ENCODE measurements around the gene LRMDA. TPM values are rescaled to one million over a fixed set of nuclear protein-coding genes. Genes with fewer than 3 reads are reported as not detected.

LRMDA gene
- total RNA-seq, 1 donor from 2014 or later: 19.4 TPM

DNA sequence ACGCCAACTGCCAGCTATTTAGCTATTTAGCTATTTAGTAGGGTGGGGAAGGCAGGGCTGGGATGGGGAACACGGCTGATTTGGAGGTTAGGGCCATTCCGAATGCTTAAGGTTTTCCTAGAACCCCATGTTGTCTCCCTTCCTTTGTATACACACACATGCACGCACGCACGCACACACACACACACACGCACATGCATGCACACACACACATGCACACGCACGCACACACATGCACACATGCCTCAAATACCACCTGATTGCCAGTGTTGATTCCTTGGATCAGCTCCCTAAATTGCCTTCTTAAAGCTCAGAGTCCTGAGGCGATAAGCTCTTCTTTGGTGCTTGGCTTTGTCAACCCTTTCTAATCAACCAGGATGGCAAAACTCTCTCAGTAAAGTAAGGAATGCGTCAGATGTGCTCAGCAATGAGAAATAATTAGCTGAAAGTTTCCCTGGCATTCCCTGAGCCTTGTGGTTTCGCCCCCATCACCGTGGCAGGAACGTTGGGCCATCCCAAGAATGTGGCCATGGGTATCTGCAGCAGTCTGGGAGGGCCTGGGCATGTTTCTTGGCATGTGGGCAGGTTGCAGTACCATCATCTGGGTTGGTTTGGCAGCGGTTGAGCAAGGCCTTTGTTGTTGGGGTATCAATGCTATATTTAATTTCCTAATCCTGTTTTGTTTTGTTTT is 305.6 kb downstream of the LRMDA start:
- peaks cover 4% of the 10 kb centered on the region for H3K4me1 Mint-ChIP-seq (ENCODE audit: unreplicated experiment)
- H3K9me3 Mint-ChIP-seq (ENCODE audit: unreplicated experiment): no peaks in the 10 kb centered on the region
- no peaks in the 10 kb centered on the region for H3K36me3 Mint-ChIP-seq (ENCODE audit: low read depth, unreplicated experiment)
- DNase-seq (ENCODE audit: low spot score): no peak
- H3K4me3 Mint-ChIP-seq (ENCODE audit: unreplicated experiment): no peak overlapping the region
- TF ChIP-seq, protein P1, sequence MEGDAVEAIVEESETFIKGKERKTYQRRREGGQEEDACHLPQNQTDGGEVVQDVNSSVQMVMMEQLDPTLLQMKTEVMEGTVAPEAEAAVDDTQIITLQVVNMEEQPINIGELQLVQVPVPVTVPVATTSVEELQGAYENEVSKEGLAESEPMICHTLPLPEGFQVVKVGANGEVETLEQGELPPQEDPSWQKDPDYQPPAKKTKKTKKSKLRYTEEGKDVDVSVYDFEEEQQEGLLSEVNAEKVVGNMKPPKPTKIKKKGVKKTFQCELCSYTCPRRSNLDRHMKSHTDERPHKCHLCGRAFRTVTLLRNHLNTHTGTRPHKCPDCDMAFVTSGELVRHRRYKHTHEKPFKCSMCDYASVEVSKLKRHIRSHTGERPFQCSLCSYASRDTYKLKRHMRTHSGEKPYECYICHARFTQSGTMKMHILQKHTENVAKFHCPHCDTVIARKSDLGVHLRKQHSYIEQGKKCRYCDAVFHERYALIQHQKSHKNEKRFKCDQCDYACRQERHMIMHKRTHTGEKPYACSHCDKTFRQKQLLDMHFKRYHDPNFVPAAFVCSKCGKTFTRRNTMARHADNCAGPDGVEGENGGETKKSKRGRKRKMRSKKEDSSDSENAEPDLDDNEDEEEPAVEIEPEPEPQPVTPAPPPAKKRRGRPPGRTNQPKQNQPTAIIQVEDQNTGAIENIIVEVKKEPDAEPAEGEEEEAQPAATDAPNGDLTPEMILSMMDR (IDR thresholded peaks at IDR 0.05; ENCODE audit: unreplicated experiment): no peak
- no peaks in the 10 kb centered on the region for H3K27me3 Mint-ChIP-seq (ENCODE audit: unreplicated experiment)
- no peak overlapping the region for H3K27ac Mint-ChIP-seq (ENCODE audit: unreplicated experiment)

- H3K27me3 Mint-ChIP-seq (ENCODE audit: unreplicated experiment): no peaks in the 10 kb centered on the region
- no peak overlapping the region for H3K4me3 Mint-ChIP-seq (ENCODE audit: unreplicated experiment)
- no peak for DNase-seq (ENCODE audit: low spot score)
- H3K4me1 Mint-ChIP-seq (ENCODE audit: unreplicated experiment): peaks cover 5% of the 10 kb centered on the region
- no peaks in the 10 kb centered on the region for H3K36me3 Mint-ChIP-seq (ENCODE audit: low read depth, unreplicated experiment)
- H3K27ac Mint-ChIP-seq (ENCODE audit: unreplicated experiment): no peak overlapping the region
- TF ChIP-seq, protein P1 (IDR thresholded peaks at IDR 0.05; ENCODE audit: unreplicated experiment): no peak
- H3K9me3 Mint-ChIP-seq (ENCODE audit: unreplicated experiment): no peaks in the 10 kb centered on the region
These were observed 306.1 kb downstream of the LRMDA start for GRCh38 chr10:75737580-75737949.

DNA sequence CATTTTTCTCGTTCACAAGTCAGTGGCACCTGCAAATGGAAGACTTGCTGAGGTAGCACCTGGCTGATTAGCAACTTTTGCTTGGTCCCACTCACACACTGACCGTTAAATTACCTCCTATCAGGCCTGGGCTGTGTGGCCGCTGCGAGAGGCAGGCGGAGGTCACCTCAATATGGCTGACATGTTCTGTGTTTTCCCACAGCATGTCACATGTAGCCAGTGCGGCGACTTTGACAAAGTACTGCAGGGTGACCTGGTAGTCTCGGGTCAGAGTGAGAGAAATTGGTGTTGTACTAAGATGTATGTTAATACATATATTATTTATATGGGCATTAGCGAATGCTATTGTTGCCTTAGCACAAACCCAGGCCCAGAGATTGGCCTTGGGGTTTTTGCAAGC is 307.5 kb downstream of the LRMDA start:
- Mint-ChIP-seq H3K36me3 (ENCODE audit: low read depth, unreplicated experiment) (no peaks in the 10 kb centered on the region), H3K9me3 (ENCODE audit: unreplicated experiment) (no peaks in the 10 kb centered on the region), H3K4me1 (ENCODE audit: unreplicated experiment) (peaks cover 17% of the 10 kb centered on the region), H3K27ac (ENCODE audit: unreplicated experiment) (no peak overlapping the region), H3K27me3 (ENCODE audit: unreplicated experiment) (no peaks in the 10 kb centered on the region), H3K4me3 (ENCODE audit: unreplicated experiment) (no peak overlapping the region)
- DNase-seq (ENCODE audit: low spot score): no peak
- TF ChIP-seq, protein P1 (IDR thresholded peaks at IDR 0.05; ENCODE audit: unreplicated experiment): no peak

DNA sequence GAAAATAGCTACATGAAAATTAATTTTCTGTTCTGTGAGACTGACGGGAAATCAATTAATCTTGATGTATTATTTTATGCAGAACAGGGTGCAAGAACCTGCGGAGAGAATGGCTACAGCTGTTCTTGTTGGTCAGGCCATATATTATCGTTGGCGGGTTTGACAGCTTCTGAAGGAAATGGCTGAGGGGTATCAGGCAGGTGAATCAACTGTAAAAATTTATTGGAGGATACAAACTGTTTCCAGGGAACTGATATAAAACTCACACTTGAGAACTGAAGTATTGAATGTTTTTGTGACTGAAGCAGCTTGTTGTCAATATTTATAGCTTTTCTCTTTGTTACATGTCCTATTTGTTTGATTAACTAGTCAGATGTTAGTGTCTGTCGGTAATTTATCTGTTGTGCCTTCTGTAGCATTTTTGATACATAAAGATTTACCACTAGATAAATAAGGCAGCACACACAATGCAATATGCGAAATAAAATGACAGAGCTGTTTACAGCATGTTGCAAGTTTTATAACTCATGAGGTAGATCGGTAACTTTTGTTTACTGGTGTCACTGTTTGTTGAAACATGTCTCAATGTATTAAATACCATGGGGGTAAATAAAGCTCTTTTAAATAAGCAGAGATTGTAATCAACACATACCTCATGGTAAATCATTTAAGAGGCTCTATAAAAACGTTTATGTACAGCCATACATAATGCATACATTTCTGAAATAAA is 308.2 kb downstream of the LRMDA start:
- H3K27me3 Mint-ChIP-seq (ENCODE audit: unreplicated experiment): no peaks in the 10 kb centered on the region
- no peak overlapping the region for H3K27ac Mint-ChIP-seq (ENCODE audit: unreplicated experiment)

More for the DNA sequence above, 308.2 kb downstream of the LRMDA start:
- H3K36me3 Mint-ChIP-seq (ENCODE audit: low read depth, unreplicated experiment): no peaks in the 10 kb centered on the region
- peaks cover 15% of the 10 kb centered on the region for H3K4me1 Mint-ChIP-seq (ENCODE audit: unreplicated experiment)
- no peak for DNase-seq (ENCODE audit: low spot score)
- no peaks in the 10 kb centered on the region for H3K9me3 Mint-ChIP-seq (ENCODE audit: unreplicated experiment)
- no peak overlapping the region for H3K4me3 Mint-ChIP-seq (ENCODE audit: unreplicated experiment)
- TF ChIP-seq, protein P1 (IDR thresholded peaks at IDR 0.05; ENCODE audit: unreplicated experiment): no peak
